Caki2 (cell line): ENCODE measurements around the gene C9orf43. TPM values are rescaled to one million over a fixed set of nuclear protein-coding genes. Genes with fewer than 3 reads are reported as not detected.
A peak's percentile ranks its signal among the peaks of the same experiment; 100 is the strongest.

Source experiments
- DNase-seq: peaks from one replicate; pipeline ENCODE4 v3.0.0-alpha.2; 2015; ENCODE audit warnings: low read depth
- in situ Hi-C: cut with HindIII; loops from 2 replicates; pipeline ENCODE4 v1.10.0; 2016; ENCODE audit warnings: low sequenced_read_pairs, low pct_unique_long_range_greater_than_20kb, mixed read lengths
- total RNA-seq: library from RNA; depleted of rRNA; stranded (reverse); fragments of >200 nt; shearing (Covaris generic); gene quantifications from 2 replicates; pipeline ENCODE4 v1.2.3, GENCODE V29; 2014; ENCODE audit warnings: low replicate concordance; rRNA removed

The C9orf43 gene
- total RNA-seq, 1 experiment from 2014 or later = not detected

GRCh38 chr9:113477058-113477457, 66.5 kb downstream of the C9orf43 start:
- no peak for DNase-seq
- in situ Hi-C loops = no loop called here

- in situ Hi-C loops = no loop called here
- DNase-seq = no peak
Observed at GRCh38 chr9:113477661-113478060, 67.1 kb downstream of the C9orf43 start.

DNA sequence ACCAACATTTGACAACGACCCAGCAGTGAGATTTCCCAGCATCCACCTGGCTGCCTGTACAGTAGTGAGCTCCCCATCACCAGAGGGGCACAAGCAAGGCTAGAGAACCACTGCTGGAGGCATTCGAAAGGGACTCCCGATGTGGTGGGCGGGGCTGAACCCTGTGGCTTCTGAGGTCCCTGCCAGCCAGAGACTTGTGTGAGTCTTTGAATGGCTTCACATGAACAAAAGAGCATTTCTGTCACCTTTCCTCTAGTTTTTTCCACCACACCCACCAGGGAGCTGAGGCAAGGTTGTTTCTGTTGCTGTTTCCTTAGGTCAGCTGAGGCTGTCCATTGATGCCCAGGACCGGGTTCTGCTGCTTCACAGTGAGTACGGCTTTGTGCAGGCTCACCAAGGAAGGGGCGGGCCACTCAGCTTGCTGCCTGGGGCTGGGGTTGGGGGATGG, 68.7 kb downstream of the C9orf43 start:
- in situ Hi-C loops = no loop called here
- peak; percentile 45 for DNase-seq

Other genes with a start within 250 kb of the C9orf43 start
- 5.3 and 7.7 TPM in 2 replicates for gene FKBP15, start 189.5 kb upstream of the C9orf43 start, total RNA-seq
- 9.4 and 13.3 TPM in 2 replicates for gene SLC31A1, start 189.2 kb upstream of the C9orf43 start, total RNA-seq
- 31.2 and 68.7 TPM in 2 replicates for gene CDC26, start 135.2 kb upstream of the C9orf43 start, total RNA-seq
- 44.6 and 56.1 TPM in 2 replicates for gene PRPF4, start 135.1 kb upstream of the C9orf43 start, total RNA-seq
- 0.23 and 0.95 TPM in 2 replicates for gene RNF183, start 107.4 kb upstream of the C9orf43 start, total RNA-seq
- gene WDR31, start 70.5 kb upstream of the C9orf43 start, total RNA-seq = 4.1 and 7.8 TPM in 2 replicates
- gene BSPRY, start 61.2 kb upstream of the C9orf43 start, total RNA-seq = not detected in 2 replicates
- gene HDHD3, start 33.8 kb upstream of the C9orf43 start, total RNA-seq = 19.4 and 39.5 TPM in 2 replicates
- gene ALAD, start 9.5 kb upstream of the C9orf43 start, total RNA-seq = 14.5 and 16.5 TPM in 2 replicates
- 88.0 and 97.8 TPM in 2 replicates for gene POLE3, start 72 bp upstream of the C9orf43 start, total RNA-seq
- gene RGS3, start 53.0 kb downstream of the C9orf43 start, total RNA-seq = 52.7 and 74.5 TPM in 2 replicates